Neural cell (in vitro differentiated cells): ENCODE results near the gene IFNA14. TPM values are rescaled to one million over a fixed set of nuclear protein-coding genes. Genes with fewer than 3 reads are reported as not detected.

Source experiments
- H2AFZ ChIP-seq: fragments of 200-600, 300-800 bp; sonication (generic), shearing (Covaris generic); 2 replicates; pipeline ENCODE4 v1.6.0; 2014; ENCODE audit warnings: low read depth, mild to moderate bottlenecking, antibody characterized with exemption, low read length, moderate library complexity
- H3F3A ChIP-seq: fragments of 200-600 bp; shearing (Covaris generic); 2 replicates; pipeline ENCODE4 v1.6.1; 2016; ENCODE audit warnings: mild to moderate bottlenecking, moderate library complexity, mixed read lengths, antibody characterized with exemption, low read length; ENCODE audit not compliant: insufficient read depth, poor library complexity, severe bottlenecking
- H3K27ac ChIP-seq: fragments of 200-600, 300-800 bp; sonication (generic), shearing (Covaris generic); 2 replicates; pipeline ENCODE4 v1.5.1; 2014; ENCODE audit warnings: mild to moderate bottlenecking, low read length, moderate library complexity
- H3K27me3 ChIP-seq: fragments of 300-800, 200-600 bp; sonication (generic), shearing (Covaris generic); 2 replicates; pipeline ENCODE4 v1.6.0; 2014; ENCODE audit warnings: mild to moderate bottlenecking, low read depth, low read length, moderate library complexity; ENCODE audit not compliant: insufficient read depth
- H3K36me3 ChIP-seq: fragments of 300-800, 200-600 bp; sonication (generic), shearing (Covaris generic); 2 replicates; pipeline ENCODE4 v1.5.1; 2014; ENCODE audit warnings: mild to moderate bottlenecking, antibody characterized with exemption, low read length, moderate library complexity; ENCODE audit not compliant: insufficient read depth
- H3K4me2 ChIP-seq: fragments of 300-800, 200-600 bp; sonication (generic), shearing (Covaris generic); 2 replicates; pipeline ENCODE4 v1.6.0; 2014; ENCODE audit warnings: mild to moderate bottlenecking, low read length
- H3K4me3 ChIP-seq: fragments of 300-800, 200-600 bp; sonication (generic), shearing (Covaris generic); 2 replicates; pipeline ENCODE4 v1.5.1; 2014; ENCODE audit warnings: mild to moderate bottlenecking, low read length, moderate library complexity
- H3K79me2 ChIP-seq: fragments of 200-600 bp; shearing (Covaris generic); replicated peaks from 2 replicates; pipeline ENCODE4 v1.6.0; 2014; ENCODE audit warnings: mild to moderate bottlenecking, low read length, moderate library complexity; ENCODE audit not compliant: insufficient read depth
- H3K9ac ChIP-seq: fragments of 300-800, 200-600 bp; sonication (generic), shearing (Covaris generic); 2 replicates; pipeline ENCODE4 v1.6.1; 2016; ENCODE audit warnings: mild to moderate bottlenecking, low read length, mixed read lengths
- H3K9me2 ChIP-seq: fragments of 200-600 bp; shearing (Covaris generic); 2 replicates; pipeline ENCODE4 v1.6.1; 2016; ENCODE audit warnings: mild to moderate bottlenecking, low read length, mixed read lengths; ENCODE audit not compliant: insufficient read depth
- H3K9me3 ChIP-seq: fragments of 200-600, 300-800 bp; sonication (generic), shearing (Covaris generic); 2 replicates; pipeline ENCODE4 v1.6.1; 2016; ENCODE audit warnings: mild to moderate bottlenecking, mixed run types, low read length, moderate library complexity, mixed read lengths
- H4K20me1 ChIP-seq: fragments of 200-600 bp; shearing (Covaris generic); 2 replicates; pipeline ENCODE4 v1.6.1; 2016; ENCODE audit warnings: mild to moderate bottlenecking, mixed run types; ENCODE audit not compliant: insufficient read depth
- EP300 ChIP-seq: fragments of 450-650 bp; conservative IDR thresholded peaks from 2 replicates; pipeline ENCODE4 v1.6.1; 2014; ENCODE audit warnings: antibody characterized with exemption, mild to moderate bottlenecking, moderate library complexity; ENCODE audit not compliant: poor library complexity, severe bottlenecking
- EZH2 ChIP-seq: fragments of 200-600, 300-800 bp; shearing (Covaris generic), sonication (generic); IDR thresholded peaks from 2 replicates; pipeline ENCODE4 v1.6.1; 2014; ENCODE audit warnings: antibody characterized with exemption, low read length, borderline replicate concordance, mild to moderate bottlenecking; ENCODE audit not compliant: insufficient read depth, poor library complexity, severe bottlenecking
- MXI1 ChIP-seq: fragments of 450-650 bp; conservative IDR thresholded peaks from 2 replicates; pipeline ENCODE4 v1.6.1; 2014; ENCODE audit warnings: antibody characterized with exemption, mild to moderate bottlenecking; ENCODE audit not compliant: poor library complexity, severe bottlenecking
- POLR2AphosphoS5 ChIP-seq: IDR thresholded peaks from 2 replicates; pipeline ENCODE4 v1.6.1; 2012
- RAD21 ChIP-seq: fragments of 450-650 bp; conservative IDR thresholded peaks from 2 replicates; pipeline ENCODE4 v1.6.1; 2014; ENCODE audit warnings: antibody characterized with exemption, mild to moderate bottlenecking, moderate library complexity
- SMC3 ChIP-seq: fragments of 450-650 bp; conservative IDR thresholded peaks from 2 replicates; pipeline ENCODE4 v1.6.1; 2014; ENCODE audit warnings: antibody characterized with exemption, mild to moderate bottlenecking, moderate library complexity; ENCODE audit not compliant: poor library complexity
- TAF1 ChIP-seq: IDR thresholded peaks from 2 replicates; pipeline ENCODE4 v1.6.1; 2012; ENCODE audit warnings: low read depth
- polyA plus RNA-seq: library from polyadenylated mRNA; depleted of rRNA; stranded (reverse); fragments of >200 nt; gene quantifications from 2 replicates; pipeline ENCODE4 v1.2.3, GENCODE V29; 2014
- TF ChIP-seq, protein P1 (sequence below): fragments of 450-650 bp; IDR thresholded peaks from 2 replicates; pipeline ENCODE4 v1.5.1; 2014; ENCODE audit warnings: antibody characterized with exemption, mild to moderate bottlenecking, moderate library complexity; ENCODE audit not compliant: poor library complexity, severe bottlenecking
- TF ChIP-seq, protein P2 (sequence below): IDR thresholded peaks from 2 replicates; pipeline ENCODE4 v1.6.1; 2012; ENCODE audit warnings: borderline replicate concordance

Gene IFNA14
- polyA plus RNA-seq, 1 donor from 2014 or later: not detected

- no peaks in the 10 kb centered on the region for H3K79me2 ChIP-seq
- H3K9me3 ChIP-seq: no peaks in the 10 kb centered on the region
- no peak overlapping the region for H2AFZ ChIP-seq
- peak overlapping the region; percentile 22 for H3K4me3 ChIP-seq
- no peak overlapping the region for H3K4me2 ChIP-seq
- H3K9me2 ChIP-seq: no peaks in the 10 kb centered on the region
- TF ChIP-seq TAF1 (no peak), RAD21 (no peak), SMC3 (no peak), EP300 (peak; percentile 88), EZH2 (no peak), MXI1 (no peak), POLR2AphosphoS5 (peak; percentile 52)
- TF ChIP-seq, protein P1, sequence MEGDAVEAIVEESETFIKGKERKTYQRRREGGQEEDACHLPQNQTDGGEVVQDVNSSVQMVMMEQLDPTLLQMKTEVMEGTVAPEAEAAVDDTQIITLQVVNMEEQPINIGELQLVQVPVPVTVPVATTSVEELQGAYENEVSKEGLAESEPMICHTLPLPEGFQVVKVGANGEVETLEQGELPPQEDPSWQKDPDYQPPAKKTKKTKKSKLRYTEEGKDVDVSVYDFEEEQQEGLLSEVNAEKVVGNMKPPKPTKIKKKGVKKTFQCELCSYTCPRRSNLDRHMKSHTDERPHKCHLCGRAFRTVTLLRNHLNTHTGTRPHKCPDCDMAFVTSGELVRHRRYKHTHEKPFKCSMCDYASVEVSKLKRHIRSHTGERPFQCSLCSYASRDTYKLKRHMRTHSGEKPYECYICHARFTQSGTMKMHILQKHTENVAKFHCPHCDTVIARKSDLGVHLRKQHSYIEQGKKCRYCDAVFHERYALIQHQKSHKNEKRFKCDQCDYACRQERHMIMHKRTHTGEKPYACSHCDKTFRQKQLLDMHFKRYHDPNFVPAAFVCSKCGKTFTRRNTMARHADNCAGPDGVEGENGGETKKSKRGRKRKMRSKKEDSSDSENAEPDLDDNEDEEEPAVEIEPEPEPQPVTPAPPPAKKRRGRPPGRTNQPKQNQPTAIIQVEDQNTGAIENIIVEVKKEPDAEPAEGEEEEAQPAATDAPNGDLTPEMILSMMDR: no peak
- TF ChIP-seq, protein P2, sequence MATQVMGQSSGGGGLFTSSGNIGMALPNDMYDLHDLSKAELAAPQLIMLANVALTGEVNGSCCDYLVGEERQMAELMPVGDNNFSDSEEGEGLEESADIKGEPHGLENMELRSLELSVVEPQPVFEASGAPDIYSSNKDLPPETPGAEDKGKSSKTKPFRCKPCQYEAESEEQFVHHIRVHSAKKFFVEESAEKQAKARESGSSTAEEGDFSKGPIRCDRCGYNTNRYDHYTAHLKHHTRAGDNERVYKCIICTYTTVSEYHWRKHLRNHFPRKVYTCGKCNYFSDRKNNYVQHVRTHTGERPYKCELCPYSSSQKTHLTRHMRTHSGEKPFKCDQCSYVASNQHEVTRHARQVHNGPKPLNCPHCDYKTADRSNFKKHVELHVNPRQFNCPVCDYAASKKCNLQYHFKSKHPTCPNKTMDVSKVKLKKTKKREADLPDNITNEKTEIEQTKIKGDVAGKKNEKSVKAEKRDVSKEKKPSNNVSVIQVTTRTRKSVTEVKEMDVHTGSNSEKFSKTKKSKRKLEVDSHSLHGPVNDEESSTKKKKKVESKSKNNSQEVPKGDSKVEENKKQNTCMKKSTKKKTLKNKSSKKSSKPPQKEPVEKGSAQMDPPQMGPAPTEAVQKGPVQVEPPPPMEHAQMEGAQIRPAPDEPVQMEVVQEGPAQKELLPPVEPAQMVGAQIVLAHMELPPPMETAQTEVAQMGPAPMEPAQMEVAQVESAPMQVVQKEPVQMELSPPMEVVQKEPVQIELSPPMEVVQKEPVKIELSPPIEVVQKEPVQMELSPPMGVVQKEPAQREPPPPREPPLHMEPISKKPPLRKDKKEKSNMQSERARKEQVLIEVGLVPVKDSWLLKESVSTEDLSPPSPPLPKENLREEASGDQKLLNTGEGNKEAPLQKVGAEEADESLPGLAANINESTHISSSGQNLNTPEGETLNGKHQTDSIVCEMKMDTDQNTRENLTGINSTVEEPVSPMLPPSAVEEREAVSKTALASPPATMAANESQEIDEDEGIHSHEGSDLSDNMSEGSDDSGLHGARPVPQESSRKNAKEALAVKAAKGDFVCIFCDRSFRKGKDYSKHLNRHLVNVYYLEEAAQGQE: no peak
- no peaks in the 10 kb centered on the region for H3K36me3 ChIP-seq
- peak overlapping the region; percentile 7 for H3K9ac ChIP-seq
- no peaks in the 10 kb centered on the region for H3K27me3 ChIP-seq
- no peaks in the 10 kb centered on the region for H3F3A ChIP-seq
- no peaks in the 10 kb centered on the region for H4K20me1 ChIP-seq
- peak overlapping the region; percentile 75 for H3K27ac ChIP-seq
Measured at GRCh38 chr9:21286659-21287058, 46.9 kb upstream of the IFNA14 start.

- H3K27ac ChIP-seq: peak overlapping the region; percentile 22
- H3K9ac ChIP-seq: no peak overlapping the region
- H3K9me2 ChIP-seq: no peaks in the 10 kb centered on the region
- no peaks in the 10 kb centered on the region for H3K79me2 ChIP-seq
- no peak overlapping the region for H3K4me2 ChIP-seq
- TF ChIP-seq EZH2: no peak
- no peaks in the 10 kb centered on the region for H3F3A ChIP-seq
- no peaks in the 10 kb centered on the region for H4K20me1 ChIP-seq
- no peaks in the 10 kb centered on the region for H3K36me3 ChIP-seq
- no peak overlapping the region for H2AFZ ChIP-seq
- H3K9me3 ChIP-seq: no peaks in the 10 kb centered on the region
- H3K4me3 ChIP-seq: no peak overlapping the region
- no peaks in the 10 kb centered on the region for H3K27me3 ChIP-seq
Measured at GRCh38 chr9:21286099-21286498, 46.3 kb upstream of the IFNA14 start.

DNA sequence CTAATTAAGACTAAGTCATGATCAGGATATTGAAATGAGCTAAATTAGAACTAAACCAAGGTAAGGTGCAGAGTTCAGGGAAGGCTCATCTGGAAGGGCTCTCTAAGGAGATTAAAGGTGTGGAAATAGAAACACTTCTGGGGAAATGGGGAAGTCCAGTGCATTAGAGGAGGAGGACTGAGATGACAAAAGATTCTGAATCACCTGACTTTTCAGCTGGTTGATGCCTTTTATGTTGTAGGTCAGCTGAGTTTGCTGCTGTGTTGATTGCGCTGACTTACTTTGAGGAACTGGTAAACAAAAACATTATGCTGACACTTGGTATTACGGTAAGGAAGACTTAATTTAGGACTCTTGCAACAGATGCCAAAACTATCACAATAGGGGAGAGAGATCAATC is 41.5 kb upstream of the IFNA14 start:
- H3F3A ChIP-seq: no peaks in the 10 kb centered on the region
- H4K20me1 ChIP-seq: no peaks in the 10 kb centered on the region
- TF ChIP-seq SMC3: no peak
- TF ChIP-seq TAF1: no peak
- TF ChIP-seq, protein P1: no peak
- TF ChIP-seq POLR2AphosphoS5: no peak
- TF ChIP-seq EP300: no peak
- TF ChIP-seq RAD21: no peak
- TF ChIP-seq, protein P2: no peak
- no peak for TF ChIP-seq EZH2
- TF ChIP-seq MXI1: no peak
- H3K27me3 ChIP-seq: no peaks in the 10 kb centered on the region
- H3K9me3 ChIP-seq: no peaks in the 10 kb centered on the region
- no peaks in the 10 kb centered on the region for H3K79me2 ChIP-seq
- no peaks in the 10 kb centered on the region for H3K9me2 ChIP-seq
- H3K27ac ChIP-seq: no peak overlapping the region
- no peak overlapping the region for H3K9ac ChIP-seq
- no peak overlapping the region for H3K4me3 ChIP-seq
- H3K4me2 ChIP-seq: no peak overlapping the region
- H2AFZ ChIP-seq: no peak overlapping the region
- H3K36me3 ChIP-seq: no peaks in the 10 kb centered on the region
